ENCODE data around the gene KRTAP9-4.

DNA sequence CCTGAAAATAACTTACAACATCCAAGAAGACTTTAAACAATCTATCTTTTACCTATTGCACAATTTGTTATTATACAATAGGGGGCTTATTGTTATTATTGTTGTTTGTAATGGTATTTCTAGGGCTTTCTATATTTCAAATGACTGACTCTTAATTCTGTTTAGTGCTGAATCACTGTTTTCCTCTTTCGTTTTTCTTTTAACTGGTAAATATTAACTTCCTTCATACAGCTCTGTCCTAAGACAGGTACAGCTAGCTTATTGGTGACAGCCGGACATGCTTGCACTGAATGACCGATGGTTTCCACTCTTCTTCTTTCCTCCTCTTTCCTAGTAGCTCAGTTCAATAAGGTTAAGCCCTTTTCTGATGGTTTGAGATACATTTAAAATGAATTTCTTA, 37.6 kb downstream of the KRTAP9-4 start:
- TF ChIP-seq, protein P1, sequence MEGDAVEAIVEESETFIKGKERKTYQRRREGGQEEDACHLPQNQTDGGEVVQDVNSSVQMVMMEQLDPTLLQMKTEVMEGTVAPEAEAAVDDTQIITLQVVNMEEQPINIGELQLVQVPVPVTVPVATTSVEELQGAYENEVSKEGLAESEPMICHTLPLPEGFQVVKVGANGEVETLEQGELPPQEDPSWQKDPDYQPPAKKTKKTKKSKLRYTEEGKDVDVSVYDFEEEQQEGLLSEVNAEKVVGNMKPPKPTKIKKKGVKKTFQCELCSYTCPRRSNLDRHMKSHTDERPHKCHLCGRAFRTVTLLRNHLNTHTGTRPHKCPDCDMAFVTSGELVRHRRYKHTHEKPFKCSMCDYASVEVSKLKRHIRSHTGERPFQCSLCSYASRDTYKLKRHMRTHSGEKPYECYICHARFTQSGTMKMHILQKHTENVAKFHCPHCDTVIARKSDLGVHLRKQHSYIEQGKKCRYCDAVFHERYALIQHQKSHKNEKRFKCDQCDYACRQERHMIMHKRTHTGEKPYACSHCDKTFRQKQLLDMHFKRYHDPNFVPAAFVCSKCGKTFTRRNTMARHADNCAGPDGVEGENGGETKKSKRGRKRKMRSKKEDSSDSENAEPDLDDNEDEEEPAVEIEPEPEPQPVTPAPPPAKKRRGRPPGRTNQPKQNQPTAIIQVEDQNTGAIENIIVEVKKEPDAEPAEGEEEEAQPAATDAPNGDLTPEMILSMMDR (IDR thresholded peaks at IDR 0.05), result no peak
- no peak for TF ChIP-seq POLR2A (IDR thresholded peaks at IDR 0.05; ENCODE audit: low read length)
- TF ChIP-seq, protein P2, sequence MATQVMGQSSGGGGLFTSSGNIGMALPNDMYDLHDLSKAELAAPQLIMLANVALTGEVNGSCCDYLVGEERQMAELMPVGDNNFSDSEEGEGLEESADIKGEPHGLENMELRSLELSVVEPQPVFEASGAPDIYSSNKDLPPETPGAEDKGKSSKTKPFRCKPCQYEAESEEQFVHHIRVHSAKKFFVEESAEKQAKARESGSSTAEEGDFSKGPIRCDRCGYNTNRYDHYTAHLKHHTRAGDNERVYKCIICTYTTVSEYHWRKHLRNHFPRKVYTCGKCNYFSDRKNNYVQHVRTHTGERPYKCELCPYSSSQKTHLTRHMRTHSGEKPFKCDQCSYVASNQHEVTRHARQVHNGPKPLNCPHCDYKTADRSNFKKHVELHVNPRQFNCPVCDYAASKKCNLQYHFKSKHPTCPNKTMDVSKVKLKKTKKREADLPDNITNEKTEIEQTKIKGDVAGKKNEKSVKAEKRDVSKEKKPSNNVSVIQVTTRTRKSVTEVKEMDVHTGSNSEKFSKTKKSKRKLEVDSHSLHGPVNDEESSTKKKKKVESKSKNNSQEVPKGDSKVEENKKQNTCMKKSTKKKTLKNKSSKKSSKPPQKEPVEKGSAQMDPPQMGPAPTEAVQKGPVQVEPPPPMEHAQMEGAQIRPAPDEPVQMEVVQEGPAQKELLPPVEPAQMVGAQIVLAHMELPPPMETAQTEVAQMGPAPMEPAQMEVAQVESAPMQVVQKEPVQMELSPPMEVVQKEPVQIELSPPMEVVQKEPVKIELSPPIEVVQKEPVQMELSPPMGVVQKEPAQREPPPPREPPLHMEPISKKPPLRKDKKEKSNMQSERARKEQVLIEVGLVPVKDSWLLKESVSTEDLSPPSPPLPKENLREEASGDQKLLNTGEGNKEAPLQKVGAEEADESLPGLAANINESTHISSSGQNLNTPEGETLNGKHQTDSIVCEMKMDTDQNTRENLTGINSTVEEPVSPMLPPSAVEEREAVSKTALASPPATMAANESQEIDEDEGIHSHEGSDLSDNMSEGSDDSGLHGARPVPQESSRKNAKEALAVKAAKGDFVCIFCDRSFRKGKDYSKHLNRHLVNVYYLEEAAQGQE (IDR thresholded peaks at IDR 0.05), result no peak
- no peak for TF ChIP-seq KDM1A (IDR thresholded peaks at IDR 0.05; ENCODE audit: low read depth)
- no peak for TF ChIP-seq BHLHE40 (IDR thresholded peaks at IDR 0.05; ENCODE audit: low read depth, low read length)
- TF ChIP-seq SMC3 (IDR thresholded peaks at IDR 0.05), result no peak
- no peak for TF ChIP-seq POLR2AphosphoS2 (conservative IDR thresholded peaks at IDR 0.05; ENCODE audit: low read length)
- TF ChIP-seq NPAS2 (CRISPR knock-in tag; IDR thresholded peaks at IDR 0.05; ENCODE audit: borderline replicate concordance), result no peak
- TF ChIP-seq, protein P3, sequence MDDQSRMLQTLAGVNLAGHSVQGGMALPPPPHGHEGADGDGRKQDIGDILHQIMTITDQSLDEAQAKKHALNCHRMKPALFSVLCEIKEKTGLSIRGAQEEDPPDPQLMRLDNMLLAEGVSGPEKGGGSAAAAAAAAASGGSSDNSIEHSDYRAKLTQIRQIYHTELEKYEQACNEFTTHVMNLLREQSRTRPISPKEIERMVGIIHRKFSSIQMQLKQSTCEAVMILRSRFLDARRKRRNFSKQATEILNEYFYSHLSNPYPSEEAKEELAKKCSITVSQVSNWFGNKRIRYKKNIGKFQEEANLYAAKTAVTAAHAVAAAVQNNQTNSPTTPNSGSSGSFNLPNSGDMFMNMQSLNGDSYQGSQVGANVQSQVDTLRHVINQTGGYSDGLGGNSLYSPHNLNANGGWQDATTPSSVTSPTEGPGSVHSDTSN (IDR thresholded peaks at IDR 0.05), result no peak
- no peak for TF ChIP-seq MYC (IDR thresholded peaks at IDR 0.05; ENCODE audit: borderline replicate concordance, low read length)
- no peak for TF ChIP-seq CBX8 (IDR thresholded peaks at IDR 0.05)
- TF ChIP-seq, protein P4, sequence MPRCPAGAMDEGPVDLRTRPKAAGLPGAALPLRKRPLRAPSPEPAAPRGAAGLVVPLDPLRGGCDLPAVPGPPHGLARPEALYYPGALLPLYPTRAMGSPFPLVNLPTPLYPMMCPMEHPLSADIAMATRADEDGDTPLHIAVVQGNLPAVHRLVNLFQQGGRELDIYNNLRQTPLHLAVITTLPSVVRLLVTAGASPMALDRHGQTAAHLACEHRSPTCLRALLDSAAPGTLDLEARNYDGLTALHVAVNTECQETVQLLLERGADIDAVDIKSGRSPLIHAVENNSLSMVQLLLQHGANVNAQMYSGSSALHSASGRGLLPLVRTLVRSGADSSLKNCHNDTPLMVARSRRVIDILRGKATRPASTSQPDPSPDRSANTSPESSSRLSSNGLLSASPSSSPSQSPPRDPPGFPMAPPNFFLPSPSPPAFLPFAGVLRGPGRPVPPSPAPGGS (IDR thresholded peaks at IDR 0.05), result no peak
- TF ChIP-seq RNF2 (IDR thresholded peaks at IDR 0.05; ENCODE audit: borderline replicate concordance, low read depth), result no peak
- TF ChIP-seq HDAC2 (IDR thresholded peaks at IDR 0.05), result no peak

Measured in A549 (cell line).